HEK293T (cell line): Measurements from ENCODE around the gene GGPS1.

ENCODE experiments used
- CTCF ChIA-PET: fragments of 350-600 bp; formaldehyde crosslinking; extraction: SDS; loops from one replicate; lab custom pipeline; 2021; ENCODE audit warnings: antibody characterized with exemption, inconsistent platforms; lab: Yijun Ruan, JAX
- POLR2A ChIA-PET: fragments of 350-600 bp; formaldehyde crosslinking; extraction: SDS; loops from one replicate; lab custom pipeline; 2020; ENCODE audit warnings: antibody characterized with exemption, inconsistent platforms; lab: Yijun Ruan, JAX
- DNase-seq: peaks from one replicate; pipeline ENCODE4 v3.0.0; 2012; ENCODE audit warnings: mixed read lengths; ENCODE audit errors: extremely low spot score
- ARNT ChIP-seq: fragments of 450-650 bp; IDR thresholded peaks from 2 replicates; pipeline ENCODE4 v1.6.1; 2017; ENCODE audit warnings: mild to moderate bottlenecking
- BHLHE40 ChIP-seq: fragments of 450-650 bp; IDR thresholded peaks from 2 replicates; pipeline ENCODE4 v1.6.1; 2016; ENCODE audit warnings: mild to moderate bottlenecking, moderate library complexity, borderline replicate concordance
- CTBP1 ChIP-seq: fragments of 450-650 bp; IDR thresholded peaks from 2 replicates; pipeline ENCODE4 v1.6.1; 2016; ENCODE audit warnings: borderline replicate concordance
- ELF4 ChIP-seq: fragments of 450-650 bp; IDR thresholded peaks from 2 replicates; pipeline ENCODE4 v1.6.1; 2017; ENCODE audit warnings: antibody characterized with exemption
- FOXA1 ChIP-seq: fragments of 450-650 bp; IDR thresholded peaks from 2 replicates; pipeline ENCODE4 v1.6.1; 2016; ENCODE audit warnings: mild to moderate bottlenecking
- FOXK2 ChIP-seq: fragments of 450-650 bp; IDR thresholded peaks from 2 replicates; pipeline ENCODE4 v1.6.1; 2016; ENCODE audit warnings: mild to moderate bottlenecking
- FOXM1 ChIP-seq: fragments of 450-650 bp; IDR thresholded peaks from 2 replicates; pipeline ENCODE4 v1.6.1; 2017; ENCODE audit warnings: mild to moderate bottlenecking, borderline replicate concordance
- HDGF ChIP-seq: fragments of 450-650 bp; IDR thresholded peaks from 2 replicates; pipeline ENCODE4 v1.6.1; 2017; ENCODE audit warnings: antibody characterized with exemption, borderline replicate concordance
- L3MBTL2 ChIP-seq: fragments of 450-650 bp; conservative IDR thresholded peaks from 2 replicates; pipeline ENCODE4 v1.6.1; 2016; ENCODE audit warnings: mild to moderate bottlenecking
- LEF1 ChIP-seq: fragments of 450-650 bp; IDR thresholded peaks from 2 replicates; pipeline ENCODE4 v1.6.1; 2017; ENCODE audit warnings: mild to moderate bottlenecking, borderline replicate concordance
- NFRKB ChIP-seq: fragments of 450-650 bp; IDR thresholded peaks from 2 replicates; pipeline ENCODE4 v1.6.1; 2016; ENCODE audit warnings: mild to moderate bottlenecking, moderate library complexity
- PKNOX1 ChIP-seq: fragments of 450-650 bp; IDR thresholded peaks from 2 replicates; pipeline ENCODE4 v1.6.1; 2016
- SP1 ChIP-seq: fragments of 450-650 bp; IDR thresholded peaks from 2 replicates; pipeline ENCODE4 v1.6.1; 2017
- SUZ12 ChIP-seq: fragments of 450-650 bp; IDR thresholded peaks from 2 replicates; pipeline ENCODE4 v1.6.1; 2016; ENCODE audit warnings: mild to moderate bottlenecking
- TARDBP ChIP-seq: fragments of 450-650 bp; IDR thresholded peaks from 2 replicates; pipeline ENCODE4 v1.6.1; 2016
- ZNF384 ChIP-seq: fragments of 450-650 bp; IDR thresholded peaks from 2 replicates; pipeline ENCODE4 v1.6.1; 2016

Gene GGPS1

DNA sequence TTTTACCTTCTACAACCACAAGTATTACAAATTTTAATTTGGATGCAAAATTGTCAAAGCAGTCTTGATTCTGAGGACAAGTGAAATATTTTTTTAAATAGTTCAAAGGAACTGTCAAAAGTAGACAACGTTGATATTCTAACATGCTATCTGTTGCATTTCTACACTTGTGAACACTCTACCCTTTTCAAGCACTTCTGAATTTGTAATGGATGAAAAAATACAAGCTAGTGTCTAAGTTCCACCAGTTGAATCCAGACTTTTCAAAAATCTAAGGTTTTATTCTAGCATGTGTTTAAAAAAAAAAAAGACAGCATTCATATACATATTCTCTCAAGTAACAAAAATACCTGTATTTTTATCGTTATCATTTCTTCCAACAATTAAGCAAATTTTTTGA is 2.5 kb upstream of the GGPS1 start:
- ChIA-PET POLR2A (interaction anchor here (1.1 kb wide), 1 partner anchor 70 kb away, joined by 3 read pairs; no protein-coding TSS in a partner anchor), CTCF (interaction anchor here (1.0 kb wide), 1 partner anchor 11 kb away, joined by 3 read pairs; no protein-coding TSS in a partner anchor)
- TF ChIP-seq ZNF384, result no peak
- no peak for TF ChIP-seq PKNOX1
- no peak for TF ChIP-seq LEF1
- TF ChIP-seq TARDBP, result no peak
- TF ChIP-seq FOXK2, result no peak
- TF ChIP-seq NFRKB, result no peak
- no peak for TF ChIP-seq ARNT
- no peak for TF ChIP-seq SP1
- TF ChIP-seq FOXA1, result no peak
- TF ChIP-seq CTBP1, result no peak
- TF ChIP-seq SUZ12, result no peak
- no peak for DNase-seq

- TF ChIP-seq ARNT (no peak), FOXM1 (peak; percentile 72; the same call in 1 of the 2 replicates), L3MBTL2 (peak; percentile 51)
- CTCF ChIA-PET, result no interaction called here
- DNase-seq, result peak; percentile 46
- POLR2A ChIA-PET, result interaction anchor here (0.6 to 2.6 kb wide), 4 partner anchors 13 to 89 kb away, joined by 3 to 18 read pairs (median 8); partner anchors contain the start of gene TBCE
Measured at GRCh38 chr1:235326719-235327558, 1.4 kb upstream of the GGPS1 start.

DNA sequence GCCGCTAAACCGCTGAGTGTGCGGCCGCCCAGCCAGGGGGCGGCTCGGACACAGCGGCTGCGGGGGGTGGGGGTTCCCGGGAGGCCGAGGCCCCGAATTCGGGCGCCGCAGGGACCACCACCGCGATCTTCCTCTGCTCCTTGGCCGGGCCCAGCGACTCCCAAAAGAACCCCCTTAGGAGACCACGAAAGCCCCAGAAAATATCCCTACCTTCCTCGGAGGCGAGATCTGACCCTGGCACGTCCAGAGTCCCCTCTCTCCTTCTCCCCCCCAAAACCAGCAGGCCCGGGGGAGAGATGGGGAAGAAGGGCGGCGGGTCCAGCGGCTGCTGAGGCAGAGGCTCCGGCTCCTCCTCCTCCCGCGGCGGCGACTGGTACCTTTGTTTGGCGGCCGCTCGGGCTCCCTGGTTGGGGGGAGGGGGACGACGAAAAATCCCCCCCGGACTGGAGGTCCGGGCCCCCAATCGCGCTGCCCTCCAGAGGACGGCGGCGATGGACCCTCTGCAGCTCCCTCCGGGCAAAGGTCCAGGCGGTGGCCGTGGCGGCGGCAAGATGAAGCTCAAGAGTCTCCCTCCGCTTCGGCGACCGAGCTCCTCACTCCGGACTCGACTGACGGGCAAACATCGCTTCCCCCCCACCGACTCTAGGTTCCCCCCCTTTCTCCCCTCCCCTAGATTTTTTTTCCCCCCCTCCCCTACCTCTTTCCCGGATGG is 655 bp upstream of the GGPS1 start, which contains the start of gene ARID4B:
Gene ARID4B (minus strand): TSS at position 621 of the 712 bp plus-strand sequence. CDS start 1,260 bp downstream, outside the sequence.
- DNase-seq, result peak; percentile 43
- POLR2A ChIA-PET, result interaction anchor here (0.6 to 2.6 kb wide), 30 partner anchors 9 to 199 kb away, joined by 3 to 24 read pairs (median 4); partner anchors contain the start of genes B3GALNT2, TBCE and TOMM20
- TF ChIP-seq ELF4, result no peak
- TF ChIP-seq ZNF384, result no peak
- no peak for TF ChIP-seq TARDBP
- TF ChIP-seq CTBP1, result no peak
- no peak; the same call in 1 of the 2 replicates for TF ChIP-seq FOXM1
- TF ChIP-seq NFRKB, result no peak
- no peak for TF ChIP-seq SUZ12
- TF ChIP-seq SP1, result no peak
- TF ChIP-seq BHLHE40, result no peak
- TF ChIP-seq FOXK2, result no peak
- no peak for TF ChIP-seq HDGF
- TF ChIP-seq ARNT, result no peak
- TF ChIP-seq L3MBTL2, result no peak
- TF ChIP-seq PKNOX1, result no peak
- TF ChIP-seq LEF1, result no peak
- no peak for TF ChIP-seq FOXA1
- CTCF ChIA-PET, result interaction anchor here (0.5 kb wide), 1 partner anchor 20 kb away, joined by 5 read pairs; no protein-coding TSS in a partner anchor

DNA sequence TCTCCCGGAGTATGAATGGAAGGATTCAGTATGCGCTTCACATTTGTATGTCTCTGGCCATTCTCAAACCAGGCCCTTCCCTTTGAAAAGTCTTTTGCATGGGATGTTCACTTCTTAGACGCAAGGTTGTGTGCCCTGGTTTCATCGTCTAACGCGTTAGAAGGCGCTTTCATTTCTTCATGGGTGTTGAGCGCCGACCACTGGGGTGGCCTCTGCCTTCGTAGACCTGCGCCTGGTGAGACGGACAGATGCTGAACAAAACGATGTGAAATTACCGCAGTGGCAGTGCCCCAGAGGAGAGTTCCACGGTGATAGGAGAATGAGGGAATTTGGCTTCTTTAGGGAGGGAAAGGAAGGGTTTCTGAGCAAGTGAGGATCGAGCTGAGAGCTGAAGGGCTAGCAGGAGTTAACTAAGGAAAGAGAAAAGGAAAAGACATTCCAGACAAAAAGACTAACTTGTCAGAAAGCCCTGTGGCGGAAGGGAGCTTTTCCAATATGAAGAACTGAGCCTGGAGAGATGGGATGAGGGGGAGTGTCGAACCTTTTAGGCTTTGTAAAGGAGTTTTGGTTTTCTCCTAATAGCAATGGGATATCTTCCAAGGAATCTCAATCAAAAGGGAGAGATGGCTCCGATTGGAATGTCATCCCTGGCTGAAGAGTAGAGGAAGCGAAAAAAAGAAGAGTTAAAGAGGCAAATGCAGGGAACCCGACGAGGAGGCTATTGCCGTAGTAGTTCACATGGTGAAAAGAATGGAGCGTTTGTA is 951 bp downstream of the GGPS1 start:
- no peak for TF ChIP-seq ARNT
- no peak for TF ChIP-seq ZNF384
- no peak for TF ChIP-seq FOXM1
- no peak for TF ChIP-seq FOXK2
- no peak for TF ChIP-seq L3MBTL2
- TF ChIP-seq TARDBP, result no peak
- TF ChIP-seq CTBP1, result no peak
- no peak for TF ChIP-seq FOXA1
- no peak for TF ChIP-seq LEF1
- TF ChIP-seq BHLHE40, result no peak
- TF ChIP-seq SP1, result no peak
- TF ChIP-seq HDGF, result no peak
- TF ChIP-seq NFRKB, result no peak
- ChIA-PET CTCF (interaction anchor here (0.6 to 1.0 kb wide), 3 partner anchors 21 to 86 kb away, joined by 3 to 4 read pairs (median 3); no protein-coding TSS in a partner anchor), POLR2A (interaction anchor here (0.9 to 2.6 kb wide), 24 partner anchors 10 to 175 kb away, joined by 3 to 24 read pairs (median 6); partner anchors contain the start of genes B3GALNT2, RBM34 and TBCE)
- peak; percentile 23 for DNase-seq

DNA sequence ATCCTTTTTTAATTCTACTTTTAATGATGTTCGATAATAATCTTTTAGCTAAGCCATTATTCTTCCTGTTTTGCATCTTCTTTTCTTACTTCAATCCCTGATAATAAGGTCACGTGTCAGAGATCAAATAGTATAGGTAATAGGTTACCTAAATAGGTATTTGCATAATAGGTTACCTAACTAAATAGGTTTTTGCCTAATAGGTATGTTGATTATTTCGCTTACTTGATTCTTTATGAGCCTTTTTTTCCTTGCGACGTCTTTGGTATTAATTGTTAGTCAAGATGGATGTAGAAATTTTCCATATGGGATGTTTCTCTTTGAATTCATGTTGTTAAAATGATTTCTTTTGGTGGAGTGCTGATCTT is 2.5 kb downstream of the GGPS1 start:
- no peak for DNase-seq
- TF ChIP-seq L3MBTL2 (no peak), ZNF384 (peak; percentile 38; the same call in 1 of the 2 replicates)
- ChIA-PET CTCF (interaction anchor here (1.6 kb wide), 1 partner anchor 85 kb away, joined by 10 read pairs; no protein-coding TSS in a partner anchor), POLR2A (interaction anchor here (2.0 kb wide), 1 partner anchor 36 kb away, joined by 7 read pairs; the partner anchor contains the start of gene TBCE)

DNA sequence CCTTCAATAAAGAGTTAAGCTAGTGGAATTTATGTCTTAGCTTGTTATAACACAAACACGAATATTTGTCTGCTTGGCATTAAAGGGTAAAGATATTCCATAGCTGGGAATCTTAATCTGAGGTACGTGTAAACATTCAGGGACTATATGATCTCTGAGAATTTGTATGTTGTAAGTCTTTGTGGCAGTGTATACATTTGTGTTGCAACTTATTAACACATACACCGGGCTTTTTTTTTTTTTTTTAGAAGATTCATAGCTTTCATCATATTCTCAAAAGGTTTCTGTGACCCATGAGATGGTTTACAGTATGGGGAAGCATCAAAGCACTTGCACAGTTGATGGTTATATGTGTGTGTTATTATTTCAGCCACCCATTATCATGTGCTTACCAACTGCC is 3.0 kb downstream of the GGPS1 start:
- no peak for DNase-seq
- ChIA-PET POLR2A (interaction anchor here (2.0 kb wide), 1 partner anchor 36 kb away, joined by 7 read pairs; the partner anchor contains the start of gene TBCE), CTCF (interaction anchor here (1.6 kb wide), 1 partner anchor 85 kb away, joined by 10 read pairs; no protein-coding TSS in a partner anchor)
- TF ChIP-seq ARNT (no peak), L3MBTL2 (no peak), FOXM1 (no peak), FOXA1 (no peak), SP1 (no peak), PKNOX1 (no peak), FOXK2 (no peak), NFRKB (no peak), TARDBP (no peak), SUZ12 (no peak), LEF1 (no peak), CTBP1 (no peak), ZNF384 (no peak), BHLHE40 (no peak), ELF4 (no peak)
